Bone marrow (tissue), 2 donors: Measurements from ENCODE around the gene CSNK2A2.
A peak's percentile ranks its signal among the peaks of the same experiment; 100 is the strongest.

ENCODE experiments used
- DNase-seq, 2 donors: peaks; one replicate each; lab custom pipeline; 2025; lab: John Stamatoyannopoulos, UW

Gene CSNK2A2

DNA sequence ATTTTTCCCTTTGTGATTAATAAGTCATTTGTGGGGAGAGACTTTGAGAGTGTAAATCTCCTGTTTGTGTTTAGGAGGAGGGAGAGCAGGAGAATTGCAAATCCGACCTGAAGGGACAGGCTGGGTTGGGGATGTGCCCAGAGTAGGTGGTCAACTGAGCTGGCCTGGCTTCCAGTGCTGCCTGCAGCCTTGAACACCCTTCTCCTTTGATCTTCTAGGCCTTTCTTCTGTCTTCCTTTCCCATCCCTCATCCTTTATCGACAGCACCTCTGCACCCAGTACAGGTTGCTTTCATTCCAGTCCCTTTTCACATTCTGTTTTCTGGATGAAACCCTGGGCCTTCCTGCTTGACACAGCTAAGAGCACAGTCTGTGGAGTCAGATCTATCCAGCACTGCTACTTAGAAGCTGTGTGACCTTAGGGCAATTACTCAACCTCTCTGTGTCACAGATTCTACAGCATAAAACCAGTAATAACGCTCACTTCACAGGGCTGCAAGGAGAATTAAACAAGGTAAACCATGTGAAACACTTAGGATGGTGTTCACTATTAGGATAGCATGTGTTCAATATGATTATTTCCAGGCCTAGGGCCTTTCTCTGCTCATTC, 1.0 kb upstream of the CSNK2A2 start:
- no peak for DNase-seq

DNA sequence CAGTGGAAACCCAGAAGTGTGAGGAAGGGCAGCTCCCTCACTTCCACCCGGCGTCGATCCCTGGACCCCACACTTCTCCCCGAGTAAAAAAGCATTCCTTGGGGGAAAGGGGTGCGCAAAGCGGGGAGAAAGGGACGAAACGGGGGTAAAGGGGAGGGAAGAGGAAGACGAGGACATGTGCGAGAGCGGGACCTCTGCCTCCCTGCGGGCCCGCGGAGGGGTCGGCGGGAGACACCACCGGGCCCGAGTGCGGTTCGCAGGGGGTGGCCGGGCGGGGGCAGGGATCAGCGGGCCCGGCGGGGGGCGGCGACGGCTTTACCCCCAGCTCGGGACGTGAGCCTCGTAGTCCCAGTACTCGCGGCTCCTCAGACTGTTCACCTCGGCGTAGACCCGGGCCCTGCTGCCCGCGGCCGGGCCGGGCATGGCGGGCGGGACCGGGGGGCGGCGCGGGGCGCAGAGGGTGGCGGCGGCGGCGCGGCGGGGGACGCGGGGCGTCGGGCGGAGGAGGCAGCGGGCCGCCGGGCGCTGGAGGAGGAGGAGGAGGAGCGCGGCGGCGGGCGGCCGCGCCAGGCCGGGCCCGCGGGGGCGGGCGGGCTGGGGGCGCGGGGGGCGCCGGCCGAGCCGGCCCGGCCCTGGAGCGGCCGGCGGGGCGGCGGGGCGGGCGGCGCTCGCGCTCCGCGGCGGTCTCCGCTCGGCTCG, 443 bp downstream of the CSNK2A2 start:
- DNase-seq: peak in 1 of 2 donors; percentile 8

DNA sequence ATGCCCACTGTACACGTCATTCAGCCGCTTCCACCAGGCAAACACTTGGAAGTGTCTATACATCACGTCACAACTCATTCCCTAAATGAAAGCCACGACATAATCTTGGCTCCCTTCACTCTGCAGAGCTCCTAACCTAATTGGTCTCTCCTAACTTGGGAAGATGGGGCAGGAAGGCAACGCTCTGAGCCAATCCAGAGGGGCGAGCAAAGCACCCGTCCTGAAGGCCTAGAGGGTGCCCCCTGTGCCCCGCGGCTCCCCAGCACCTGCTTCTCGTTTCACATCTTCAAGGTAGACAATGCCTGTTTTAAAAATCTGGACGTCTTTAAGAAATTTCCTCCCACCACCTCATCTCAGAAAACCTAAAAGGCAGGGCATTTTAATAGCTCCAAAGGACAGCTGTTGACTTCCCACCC, 1.0 kb downstream of the CSNK2A2 start:
- DNase-seq: no peak

DNA sequence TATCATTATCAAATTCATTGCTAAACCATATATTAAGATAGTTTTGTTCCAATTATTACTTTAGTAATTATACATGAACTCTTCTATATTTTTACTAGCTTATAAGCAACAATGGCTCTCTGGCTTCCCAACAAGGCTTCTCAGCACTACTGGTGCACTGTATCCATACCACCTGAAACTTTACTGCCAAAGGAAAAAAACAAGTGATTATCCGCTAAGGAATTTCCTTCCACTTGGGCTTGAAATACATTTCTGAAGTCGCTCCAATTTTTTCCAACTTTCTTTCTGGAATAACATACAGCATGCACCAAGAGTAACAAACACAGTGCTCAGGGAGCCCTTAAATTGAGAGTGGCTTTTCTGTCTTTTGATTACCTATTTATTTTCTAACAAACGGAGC, 2.1 kb downstream of the CSNK2A2 start:
- no peak for DNase-seq

DNA sequence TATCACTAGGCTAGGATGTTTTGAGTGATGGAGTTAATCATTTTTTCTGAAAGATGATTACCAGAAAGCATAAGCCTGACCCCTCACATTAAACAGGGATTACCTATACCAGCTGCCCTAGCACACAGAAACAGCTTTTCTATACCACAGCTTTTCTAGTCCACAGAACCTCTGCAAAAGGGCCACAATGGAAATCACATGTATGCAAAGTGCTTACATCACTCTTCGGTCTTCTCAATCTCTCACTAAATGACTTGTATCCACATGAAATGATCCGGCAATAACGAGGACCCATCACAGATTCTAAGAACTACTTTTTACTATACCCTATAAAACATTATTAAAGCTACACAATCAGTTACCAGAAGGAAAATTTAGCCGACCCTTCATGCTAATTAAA, 2.6 kb downstream of the CSNK2A2 start:
- DNase-seq: no peak

DNA sequence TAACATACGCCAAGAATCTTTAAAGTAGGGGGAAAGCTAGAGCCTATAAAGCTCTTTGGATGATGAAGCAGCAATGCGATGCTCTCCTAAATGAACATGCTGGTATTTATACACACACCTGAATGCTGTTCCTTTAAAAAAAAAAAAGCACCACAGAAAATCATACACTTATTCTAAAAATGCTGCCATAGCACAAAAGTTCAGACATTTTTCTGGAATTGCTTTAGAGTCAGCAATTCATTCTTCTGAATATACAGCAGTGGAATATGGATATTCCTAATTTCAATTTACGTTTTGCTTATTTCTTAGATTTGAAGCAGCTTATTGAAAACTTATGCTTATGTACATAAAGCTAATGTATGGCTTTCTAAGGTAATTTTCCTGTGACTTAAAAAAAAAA, 3.1 kb downstream of the CSNK2A2 start:
- no peak for DNase-seq

DNA sequence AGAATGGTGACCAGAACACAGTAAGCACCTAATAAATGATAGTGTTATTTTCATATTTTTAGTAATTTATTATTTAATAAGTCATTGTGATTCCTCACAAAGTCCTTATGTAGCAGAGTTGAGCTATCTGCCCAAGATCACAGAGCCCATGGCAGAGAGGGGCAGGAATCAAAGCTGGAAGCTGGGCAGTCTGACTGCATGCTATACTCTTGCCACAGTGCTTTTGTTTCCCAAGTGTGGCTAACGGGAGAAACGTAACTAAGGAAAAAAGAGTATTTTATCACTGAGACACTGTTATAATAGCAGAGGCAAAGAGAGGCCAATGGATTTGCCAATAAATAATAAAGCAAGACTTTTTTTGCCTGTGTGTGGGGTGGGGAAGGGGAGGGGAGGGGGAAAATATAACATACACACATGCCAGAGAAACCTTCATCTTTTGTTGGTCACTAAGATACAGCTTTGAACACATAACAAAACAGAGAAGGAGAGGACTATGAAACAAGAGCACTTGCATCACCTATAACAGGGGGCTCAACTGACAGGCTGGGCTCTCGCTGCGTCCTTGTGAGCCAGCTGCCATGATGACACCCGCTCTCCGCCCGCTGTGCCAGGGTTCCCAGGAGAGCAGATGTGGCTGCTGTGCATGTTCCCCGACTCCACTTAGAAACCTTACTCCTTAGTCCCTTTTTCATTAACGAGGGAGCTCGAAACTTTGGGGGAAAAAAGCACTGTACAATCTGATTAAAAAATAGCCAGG, 10.1 kb downstream of the CSNK2A2 start:
- DNase-seq: no peak

DNA sequence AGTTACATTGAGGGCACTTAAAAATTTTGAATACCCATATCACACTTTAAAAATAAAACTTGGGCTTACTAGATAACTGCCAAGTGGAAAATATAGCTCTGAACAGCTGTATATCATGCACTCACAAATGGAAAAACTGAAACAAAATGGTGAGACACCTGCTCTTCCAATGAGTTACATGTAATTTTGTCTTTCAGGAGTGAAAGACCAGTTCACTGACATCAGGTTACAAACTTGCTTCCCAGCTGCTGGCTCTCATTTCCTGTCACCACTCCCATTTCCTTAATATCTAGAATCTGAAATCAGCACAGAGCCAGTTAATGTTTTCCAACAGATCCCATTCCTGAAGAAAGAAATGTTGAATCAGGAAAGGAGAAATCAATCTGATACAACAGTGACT, 10.8 kb downstream of the CSNK2A2 start:
- DNase-seq: no peak

DNA sequence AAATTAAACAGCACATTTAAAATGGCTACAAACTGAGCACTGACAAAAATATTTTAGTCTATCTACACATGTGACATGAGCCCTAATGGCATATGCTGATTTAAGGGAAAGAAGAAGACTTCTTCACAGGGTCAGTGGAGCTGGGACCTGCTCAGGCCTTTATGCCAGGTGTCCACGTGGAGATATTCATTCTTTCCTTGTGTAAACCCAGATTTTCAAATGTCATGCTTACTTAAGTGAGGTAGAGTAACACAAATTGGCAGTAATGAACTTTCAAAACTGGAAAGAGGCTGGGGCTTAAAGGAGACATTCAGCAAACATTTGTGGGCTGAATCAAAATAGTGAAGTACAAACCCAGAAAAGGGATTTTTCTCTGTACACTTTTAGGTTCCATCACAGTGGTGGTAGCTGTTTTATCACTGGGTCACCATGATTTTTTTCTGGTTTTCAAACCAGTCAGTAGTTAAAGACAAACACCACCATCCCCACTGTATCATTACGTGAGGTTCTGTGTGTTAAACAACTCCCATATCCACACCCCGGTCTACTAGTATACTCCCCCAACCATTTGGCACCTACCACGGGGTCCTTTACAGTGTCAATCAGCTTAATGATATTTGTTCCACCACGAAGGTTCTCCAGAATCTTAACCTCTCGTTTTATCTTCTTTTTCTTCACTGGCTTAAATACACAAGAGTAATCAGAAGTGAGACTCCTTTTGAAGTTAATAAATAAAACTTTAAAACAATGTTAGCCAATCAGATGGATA, 11.5 kb downstream of the CSNK2A2 start:
- no peak for DNase-seq

DNA sequence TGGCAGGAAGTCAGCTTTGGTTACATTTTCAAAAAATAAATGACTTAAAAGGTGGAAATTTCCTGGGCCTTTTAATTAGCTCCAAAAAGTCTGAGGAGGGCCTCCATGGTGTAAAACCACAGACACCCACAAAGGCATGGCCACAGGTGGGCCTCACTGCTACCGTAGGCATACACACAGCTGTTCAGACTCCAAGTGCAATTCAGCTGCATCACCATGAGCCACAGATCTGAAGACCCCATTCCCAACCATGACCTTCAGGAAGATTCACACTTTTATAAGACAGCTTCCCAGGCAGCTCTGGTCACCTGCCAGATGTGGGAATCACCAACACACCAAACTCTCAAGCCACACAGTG, 20.6 kb downstream of the CSNK2A2 start:
- DNase-seq: no peak

DNA sequence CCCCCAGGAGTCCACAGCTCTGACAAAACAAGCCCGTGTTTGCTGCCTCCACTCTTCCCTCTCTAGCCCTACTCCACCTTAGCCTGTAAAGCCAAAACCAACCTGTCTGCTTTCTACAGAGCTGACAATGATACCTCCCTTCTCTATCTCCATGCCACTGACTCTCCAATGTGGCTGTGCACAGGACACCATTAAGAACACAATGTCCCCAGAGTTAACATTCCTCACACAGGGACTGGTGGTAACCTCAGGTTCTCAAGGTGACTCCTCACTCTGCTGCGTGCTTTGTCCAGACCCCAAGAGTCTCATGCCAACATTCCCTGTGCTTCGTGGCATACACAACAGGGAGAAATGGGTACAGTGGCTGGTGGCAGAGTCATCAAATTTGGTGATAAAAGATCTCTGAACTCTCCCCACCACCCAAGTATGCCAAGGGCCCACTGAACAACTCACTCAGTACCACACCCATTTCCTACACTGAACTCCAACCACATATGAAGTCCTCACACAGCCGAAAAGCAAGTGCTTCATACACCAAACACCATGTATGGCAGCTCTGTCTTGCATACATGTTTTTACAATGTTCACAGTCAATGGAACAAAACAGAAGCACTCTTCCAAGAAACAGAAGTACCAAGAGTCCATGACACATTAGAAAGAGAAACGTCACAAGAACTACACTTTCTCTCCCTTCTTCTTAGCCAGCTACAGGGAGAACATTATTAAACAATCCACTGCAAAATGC, 21.1 kb downstream of the CSNK2A2 start:
- DNase-seq: no peak

DNA sequence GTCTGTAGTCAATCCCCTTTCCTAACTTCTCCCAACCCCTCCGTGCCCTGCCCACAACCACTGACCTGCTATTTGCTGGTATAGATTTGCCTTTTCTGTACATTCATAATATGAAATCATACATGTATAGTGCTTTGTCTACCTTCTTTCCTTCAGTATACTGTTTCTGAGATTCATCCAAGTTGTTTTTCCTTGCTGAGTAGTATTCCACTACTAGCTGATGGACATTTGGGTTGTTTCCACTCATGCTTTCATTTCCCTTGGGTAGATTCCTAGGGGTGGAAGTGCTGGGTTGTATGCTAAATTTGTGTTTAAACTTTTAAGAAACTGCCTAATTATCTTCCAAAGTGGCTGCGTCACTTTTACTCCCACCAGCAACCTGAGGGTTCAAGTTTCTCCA, 27.7 kb downstream of the CSNK2A2 start:
- DNase-seq: no peak

DNA sequence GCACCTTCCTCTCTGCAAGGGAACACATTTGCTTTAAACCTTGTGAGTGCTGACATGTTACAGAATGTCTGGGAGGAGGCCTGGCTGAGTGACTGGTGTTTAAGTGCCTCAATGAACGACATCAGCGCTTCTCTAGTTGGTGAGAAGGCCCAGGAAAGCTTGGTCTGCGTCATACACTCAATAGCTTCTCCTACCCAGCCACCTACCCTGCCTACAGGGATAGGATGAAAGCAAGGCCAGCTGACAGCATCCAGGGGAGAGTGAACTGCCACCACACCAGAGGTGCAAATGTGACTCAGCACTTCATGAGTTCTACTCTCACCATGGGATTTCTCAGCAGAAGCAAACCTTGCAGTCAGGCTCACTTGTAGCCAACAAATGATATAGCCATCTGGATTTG, 37.1 kb downstream of the CSNK2A2 start:
- DNase-seq: no peak

DNA sequence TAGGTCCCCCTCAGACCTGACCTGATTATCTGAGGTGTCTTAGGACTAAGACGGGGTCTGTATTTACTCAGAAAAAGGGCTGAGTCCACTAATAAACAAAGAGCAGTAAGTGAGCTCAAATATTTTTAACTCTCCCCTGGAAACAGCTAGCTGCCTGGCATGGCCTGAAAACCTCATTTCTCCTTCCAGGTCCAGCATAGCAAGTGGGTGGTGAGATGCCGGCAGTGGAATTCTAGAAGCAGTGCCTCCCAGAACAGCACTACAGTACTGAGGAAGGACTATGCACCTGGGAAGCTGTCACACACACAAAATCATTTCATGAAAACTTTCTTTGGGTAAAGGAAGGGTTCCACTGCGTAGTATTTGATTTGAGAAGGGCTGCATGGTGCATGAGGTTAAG, 39.2 kb downstream of the CSNK2A2 start:
- no peak for DNase-seq

DNA sequence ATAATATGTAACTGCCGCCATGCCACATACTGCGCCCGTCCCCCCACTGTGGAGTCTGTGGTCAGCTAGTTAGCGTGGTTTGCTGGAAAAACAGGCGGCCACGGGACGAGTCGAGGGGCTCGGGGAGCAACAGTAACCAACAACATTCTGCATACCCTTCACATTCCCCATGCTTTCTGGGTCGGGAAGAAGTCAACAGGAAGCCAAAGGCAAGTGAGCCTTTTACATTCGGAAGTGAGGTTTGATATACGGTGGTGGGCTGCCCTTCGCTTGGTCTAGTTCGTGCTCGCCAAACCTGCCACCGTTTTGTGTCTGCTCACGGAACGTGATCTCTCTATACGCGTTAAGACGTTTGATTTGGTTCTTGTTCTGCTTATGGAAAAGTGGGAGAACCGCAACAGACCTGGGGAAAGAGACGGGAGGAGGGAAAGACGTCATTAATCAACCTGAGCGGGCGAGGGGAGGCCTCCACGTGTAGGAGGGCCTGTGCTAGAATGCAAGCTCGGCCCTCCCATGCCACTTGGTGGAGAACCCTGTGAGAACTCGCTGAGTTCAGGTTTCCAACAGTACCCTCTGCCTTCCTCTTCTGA, 39.9 kb downstream of the CSNK2A2 start:
- no peak for DNase-seq

DNA sequence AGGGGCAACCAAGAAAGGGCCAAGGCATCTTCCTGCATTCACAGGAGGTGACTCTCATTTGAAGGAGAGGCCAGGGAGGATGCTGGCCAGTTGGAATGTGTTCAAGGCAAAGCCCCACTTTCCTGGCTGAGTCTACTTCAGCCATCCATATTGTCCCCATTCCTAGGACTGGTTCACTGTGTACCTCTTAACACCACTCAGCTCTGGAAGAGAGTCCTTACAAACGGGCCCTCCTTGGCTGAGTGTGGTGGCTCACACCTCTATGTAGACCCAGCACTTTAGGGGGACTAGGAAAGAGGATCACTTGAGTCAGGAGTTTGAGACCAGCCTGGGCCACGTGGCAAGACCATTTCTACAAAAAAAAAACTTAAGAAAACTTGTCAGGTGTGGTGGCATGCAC, 40.7 kb downstream of the CSNK2A2 start:
- DNase-seq: no peak

DNA sequence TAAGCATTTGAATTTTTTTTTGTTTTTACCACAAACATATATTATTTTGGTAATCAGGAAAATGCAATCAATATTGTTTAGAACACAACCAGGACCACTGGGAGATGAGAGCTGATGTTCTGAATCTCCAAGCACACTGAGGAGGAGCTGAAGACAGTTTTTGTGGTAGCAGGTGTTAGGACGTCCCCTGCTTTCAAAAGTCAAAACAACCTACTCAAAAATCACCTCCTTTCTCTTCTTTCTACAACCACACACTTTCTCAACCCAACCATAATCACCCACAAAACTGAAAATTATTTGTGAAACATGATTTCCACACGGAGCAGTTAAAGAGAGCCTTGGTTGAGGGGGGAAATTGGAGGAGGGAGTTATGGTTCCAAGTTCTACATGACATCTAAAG, 42.1 kb downstream of the CSNK2A2 start:
- DNase-seq: no peak

DNA sequence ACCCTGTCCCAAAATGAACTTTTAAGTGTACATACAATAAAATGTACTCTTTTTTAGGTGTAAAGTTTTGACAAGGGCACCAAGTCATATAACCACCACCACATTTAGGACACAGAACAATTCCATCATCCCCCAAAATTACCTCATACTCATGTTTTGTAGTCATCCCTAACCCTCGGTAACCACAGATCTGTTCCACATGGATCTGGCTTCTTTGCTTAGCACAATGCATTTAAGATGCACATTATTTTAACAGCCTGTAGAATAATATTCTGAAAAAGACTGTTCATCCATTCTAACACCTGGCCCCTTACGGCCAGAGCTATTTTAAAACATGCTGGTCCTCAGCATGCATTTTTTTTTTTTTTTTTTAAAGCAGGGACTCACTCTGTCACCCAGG, 43.6 kb downstream of the CSNK2A2 start:
- DNase-seq: no peak

DNA sequence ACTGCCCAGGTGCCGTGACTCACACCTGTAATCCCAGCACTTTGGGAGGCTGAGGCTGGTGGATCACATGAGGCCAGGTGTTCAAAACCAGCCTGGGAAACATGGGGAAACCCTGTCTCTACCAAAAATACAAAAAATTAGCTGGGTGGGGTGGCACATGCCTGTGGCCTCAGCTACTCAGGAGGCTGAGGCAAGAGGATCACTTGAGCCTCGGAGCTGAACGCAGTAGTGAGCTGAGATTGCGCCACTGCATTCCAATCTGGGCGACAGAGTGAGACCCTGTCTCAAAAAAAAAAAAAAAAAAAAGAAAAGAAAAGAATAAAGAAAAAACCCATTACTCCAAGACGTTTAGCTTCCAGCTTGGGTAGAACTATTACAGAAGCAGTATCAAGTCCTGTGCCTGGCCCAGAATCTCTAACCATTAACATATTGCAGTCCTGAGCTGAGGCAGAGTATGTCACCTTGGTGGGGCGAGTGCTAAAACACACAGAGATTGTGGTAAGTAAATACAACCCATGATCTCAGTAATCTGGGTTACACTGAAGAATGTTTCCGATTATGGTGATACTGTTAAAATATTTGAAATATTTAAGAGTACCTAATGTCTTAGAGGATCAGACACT, 45.5 kb downstream of the CSNK2A2 start:
- no peak for DNase-seq

DNA sequence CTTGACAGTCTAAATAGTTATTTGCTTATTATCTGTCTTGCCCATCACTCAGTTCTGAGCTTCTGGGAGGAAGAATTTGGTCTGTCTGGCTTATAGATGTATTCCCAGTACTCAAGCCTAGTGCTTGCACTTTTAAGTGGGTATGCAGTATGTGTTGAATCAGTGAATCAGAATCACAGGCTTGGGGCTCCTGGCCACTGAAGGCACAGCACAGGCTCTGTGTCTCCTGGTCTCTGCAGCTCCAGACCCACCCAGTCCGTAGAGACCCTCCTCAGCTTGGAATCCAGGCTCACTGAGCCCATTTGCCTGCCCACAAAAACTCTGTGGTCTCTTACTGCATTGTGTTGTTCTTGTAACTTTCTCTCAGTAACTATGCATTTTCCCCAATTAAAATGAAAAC, 49.4 kb downstream of the CSNK2A2 start:
- no peak for DNase-seq

DNA sequence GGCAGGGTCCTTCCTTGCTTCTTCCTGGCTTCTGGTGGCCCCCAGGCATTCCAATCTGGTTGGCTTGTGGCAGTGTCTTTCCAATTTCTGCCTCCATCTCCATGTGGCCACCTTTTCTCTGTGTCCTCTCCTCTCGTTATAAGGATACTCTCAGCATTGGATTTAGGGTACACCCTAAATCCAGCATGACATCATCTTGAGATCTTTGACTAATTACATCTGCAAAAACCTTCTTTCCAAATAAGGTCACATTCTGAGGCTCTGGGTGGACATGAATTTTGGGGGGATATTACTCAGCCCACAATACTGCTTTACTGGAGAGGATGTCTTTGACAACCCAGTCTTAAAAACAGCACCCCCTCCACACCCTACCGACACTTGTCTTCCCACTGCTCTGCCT, 49.8 kb downstream of the CSNK2A2 start:
- DNase-seq: no peak
